Neural cell (in vitro differentiated cells): ENCODE data around the gene RAD51B. TPM values are rescaled to one million over a fixed set of nuclear protein-coding genes. Genes with fewer than 3 reads are reported as not detected.

Experiments used
- H2AFZ ChIP-seq: fragments of 200-600, 300-800 bp; sonication (generic), shearing (Covaris generic); 2 replicates; pipeline ENCODE4 v1.6.0; 2014; ENCODE audit warnings: low read depth, mild to moderate bottlenecking, antibody characterized with exemption, low read length, moderate library complexity
- H3F3A ChIP-seq: fragments of 200-600 bp; shearing (Covaris generic); 2 replicates; pipeline ENCODE4 v1.6.1; 2016; ENCODE audit warnings: mild to moderate bottlenecking, moderate library complexity, mixed read lengths, antibody characterized with exemption, low read length; ENCODE audit not compliant: insufficient read depth, poor library complexity, severe bottlenecking
- H3K27ac ChIP-seq: fragments of 200-600, 300-800 bp; sonication (generic), shearing (Covaris generic); 2 replicates; pipeline ENCODE4 v1.5.1; 2014; ENCODE audit warnings: mild to moderate bottlenecking, low read length, moderate library complexity
- H3K27me3 ChIP-seq: fragments of 300-800, 200-600 bp; sonication (generic), shearing (Covaris generic); 2 replicates; pipeline ENCODE4 v1.6.0; 2014; ENCODE audit warnings: mild to moderate bottlenecking, low read depth, low read length, moderate library complexity; ENCODE audit not compliant: insufficient read depth
- H3K36me3 ChIP-seq: fragments of 300-800, 200-600 bp; sonication (generic), shearing (Covaris generic); 2 replicates; pipeline ENCODE4 v1.5.1; 2014; ENCODE audit warnings: mild to moderate bottlenecking, antibody characterized with exemption, low read length, moderate library complexity; ENCODE audit not compliant: insufficient read depth
- H3K4me2 ChIP-seq: fragments of 300-800, 200-600 bp; sonication (generic), shearing (Covaris generic); 2 replicates; pipeline ENCODE4 v1.6.0; 2014; ENCODE audit warnings: mild to moderate bottlenecking, low read length
- H3K4me3 ChIP-seq: fragments of 300-800, 200-600 bp; sonication (generic), shearing (Covaris generic); 2 replicates; pipeline ENCODE4 v1.5.1; 2014; ENCODE audit warnings: mild to moderate bottlenecking, low read length, moderate library complexity
- H3K79me2 ChIP-seq: fragments of 200-600 bp; shearing (Covaris generic); replicated peaks from 2 replicates; pipeline ENCODE4 v1.6.0; 2014; ENCODE audit warnings: mild to moderate bottlenecking, low read length, moderate library complexity; ENCODE audit not compliant: insufficient read depth
- H3K9ac ChIP-seq: fragments of 300-800, 200-600 bp; sonication (generic), shearing (Covaris generic); 2 replicates; pipeline ENCODE4 v1.6.1; 2016; ENCODE audit warnings: mild to moderate bottlenecking, low read length, mixed read lengths
- H3K9me2 ChIP-seq: fragments of 200-600 bp; shearing (Covaris generic); 2 replicates; pipeline ENCODE4 v1.6.1; 2016; ENCODE audit warnings: mild to moderate bottlenecking, low read length, mixed read lengths; ENCODE audit not compliant: insufficient read depth
- H3K9me3 ChIP-seq: fragments of 200-600, 300-800 bp; sonication (generic), shearing (Covaris generic); 2 replicates; pipeline ENCODE4 v1.6.1; 2016; ENCODE audit warnings: mild to moderate bottlenecking, mixed run types, low read length, moderate library complexity, mixed read lengths
- H4K20me1 ChIP-seq: fragments of 200-600 bp; shearing (Covaris generic); 2 replicates; pipeline ENCODE4 v1.6.1; 2016; ENCODE audit warnings: mild to moderate bottlenecking, mixed run types; ENCODE audit not compliant: insufficient read depth
- EP300 ChIP-seq: fragments of 450-650 bp; conservative IDR thresholded peaks from 2 replicates; pipeline ENCODE4 v1.6.1; 2014; ENCODE audit warnings: antibody characterized with exemption, mild to moderate bottlenecking, moderate library complexity; ENCODE audit not compliant: poor library complexity, severe bottlenecking
- EZH2 ChIP-seq: fragments of 200-600, 300-800 bp; shearing (Covaris generic), sonication (generic); IDR thresholded peaks from 2 replicates; pipeline ENCODE4 v1.6.1; 2014; ENCODE audit warnings: antibody characterized with exemption, low read length, borderline replicate concordance, mild to moderate bottlenecking; ENCODE audit not compliant: insufficient read depth, poor library complexity, severe bottlenecking
- MXI1 ChIP-seq: fragments of 450-650 bp; conservative IDR thresholded peaks from 2 replicates; pipeline ENCODE4 v1.6.1; 2014; ENCODE audit warnings: antibody characterized with exemption, mild to moderate bottlenecking; ENCODE audit not compliant: poor library complexity, severe bottlenecking
- POLR2AphosphoS5 ChIP-seq: IDR thresholded peaks from 2 replicates; pipeline ENCODE4 v1.6.1; 2012
- RAD21 ChIP-seq: fragments of 450-650 bp; conservative IDR thresholded peaks from 2 replicates; pipeline ENCODE4 v1.6.1; 2014; ENCODE audit warnings: antibody characterized with exemption, mild to moderate bottlenecking, moderate library complexity
- SMC3 ChIP-seq: fragments of 450-650 bp; conservative IDR thresholded peaks from 2 replicates; pipeline ENCODE4 v1.6.1; 2014; ENCODE audit warnings: antibody characterized with exemption, mild to moderate bottlenecking, moderate library complexity; ENCODE audit not compliant: poor library complexity
- TAF1 ChIP-seq: IDR thresholded peaks from 2 replicates; pipeline ENCODE4 v1.6.1; 2012; ENCODE audit warnings: low read depth
- polyA plus RNA-seq: library from polyadenylated mRNA; depleted of rRNA; stranded (reverse); fragments of >200 nt; gene quantifications from 2 replicates; pipeline ENCODE4 v1.2.3, GENCODE V29; 2014
- TF ChIP-seq, protein P1 (sequence below): fragments of 450-650 bp; IDR thresholded peaks from 2 replicates; pipeline ENCODE4 v1.5.1; 2014; ENCODE audit warnings: antibody characterized with exemption, mild to moderate bottlenecking, moderate library complexity; ENCODE audit not compliant: poor library complexity, severe bottlenecking
- TF ChIP-seq, protein P2 (sequence below): IDR thresholded peaks from 2 replicates; pipeline ENCODE4 v1.6.1; 2012; ENCODE audit warnings: borderline replicate concordance

RAD51B gene
- polyA plus RNA-seq, 1 donor from 2014 or later = 3.1 TPM

DNA sequence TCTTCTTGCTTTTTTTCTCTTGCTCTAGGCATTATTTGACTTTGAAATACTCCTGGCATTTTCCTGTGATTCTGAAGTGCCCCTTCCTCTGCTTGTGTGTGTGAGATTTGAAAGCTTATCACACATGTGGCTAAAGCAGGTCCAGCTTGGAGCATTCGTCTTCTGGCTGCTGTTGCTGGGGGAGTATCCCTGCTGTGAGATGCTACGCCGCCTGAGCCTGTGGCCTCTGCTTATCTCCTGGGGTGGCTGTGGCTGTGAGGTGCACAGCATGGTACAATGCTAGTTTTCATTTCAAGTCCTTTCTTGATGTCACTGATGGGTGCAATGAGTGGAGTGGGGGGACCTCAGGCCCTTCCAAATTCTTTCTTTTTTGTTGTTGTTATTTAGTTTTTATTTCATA lies 601.5 kb downstream of the RAD51B start:
- Histone ChIP-seq H3K4me2 (no peak overlapping the region), H3K36me3 (no peaks in the 10 kb centered on the region), H2AFZ (no peak overlapping the region), H3K27me3 (no peaks in the 10 kb centered on the region), H3K79me2 (no peaks in the 10 kb centered on the region), H3K9me2 (no peaks in the 10 kb centered on the region), H3K9me3 (no peaks in the 10 kb centered on the region), H3F3A (no peaks in the 10 kb centered on the region), H3K4me3 (no peak overlapping the region), H4K20me1 (no peaks in the 10 kb centered on the region), H3K27ac (no peak overlapping the region), H3K9ac (no peak overlapping the region)
- TF ChIP-seq EP300 = no peak
- TF ChIP-seq EZH2 = no peak
- TF ChIP-seq MXI1 = no peak
- no peak for TF ChIP-seq POLR2AphosphoS5
- TF ChIP-seq, protein P1, sequence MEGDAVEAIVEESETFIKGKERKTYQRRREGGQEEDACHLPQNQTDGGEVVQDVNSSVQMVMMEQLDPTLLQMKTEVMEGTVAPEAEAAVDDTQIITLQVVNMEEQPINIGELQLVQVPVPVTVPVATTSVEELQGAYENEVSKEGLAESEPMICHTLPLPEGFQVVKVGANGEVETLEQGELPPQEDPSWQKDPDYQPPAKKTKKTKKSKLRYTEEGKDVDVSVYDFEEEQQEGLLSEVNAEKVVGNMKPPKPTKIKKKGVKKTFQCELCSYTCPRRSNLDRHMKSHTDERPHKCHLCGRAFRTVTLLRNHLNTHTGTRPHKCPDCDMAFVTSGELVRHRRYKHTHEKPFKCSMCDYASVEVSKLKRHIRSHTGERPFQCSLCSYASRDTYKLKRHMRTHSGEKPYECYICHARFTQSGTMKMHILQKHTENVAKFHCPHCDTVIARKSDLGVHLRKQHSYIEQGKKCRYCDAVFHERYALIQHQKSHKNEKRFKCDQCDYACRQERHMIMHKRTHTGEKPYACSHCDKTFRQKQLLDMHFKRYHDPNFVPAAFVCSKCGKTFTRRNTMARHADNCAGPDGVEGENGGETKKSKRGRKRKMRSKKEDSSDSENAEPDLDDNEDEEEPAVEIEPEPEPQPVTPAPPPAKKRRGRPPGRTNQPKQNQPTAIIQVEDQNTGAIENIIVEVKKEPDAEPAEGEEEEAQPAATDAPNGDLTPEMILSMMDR = no peak
- TF ChIP-seq SMC3 = no peak
- TF ChIP-seq RAD21 = no peak

DNA sequence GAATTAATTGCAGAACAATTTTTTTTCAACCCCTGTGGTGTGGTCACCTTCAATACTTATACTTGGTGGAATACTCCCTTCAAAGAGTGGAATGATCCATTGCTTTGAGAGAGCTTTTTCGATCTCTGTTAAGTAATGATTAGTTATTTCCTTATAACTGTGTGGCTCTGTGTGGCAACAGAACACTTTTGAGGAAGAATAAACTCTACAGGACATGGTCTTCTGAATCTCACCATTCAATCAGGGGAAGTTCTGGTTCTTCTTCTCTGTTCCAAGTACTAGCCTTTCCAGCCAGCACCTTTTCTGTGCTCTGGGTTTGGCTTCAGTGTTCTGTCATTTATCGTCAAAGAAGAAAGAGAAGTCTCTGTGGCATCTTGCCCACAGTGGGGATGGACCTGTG lies 604.1 kb downstream of the RAD51B start:
- no peaks in the 10 kb centered on the region for H3K36me3 ChIP-seq
- no peak overlapping the region for H3K4me3 ChIP-seq
- H3K27me3 ChIP-seq = no peaks in the 10 kb centered on the region
- TF ChIP-seq POLR2AphosphoS5 = no peak
- TF ChIP-seq TAF1 = no peak
- TF ChIP-seq RAD21 = no peak
- no peak for TF ChIP-seq MXI1
- no peak for TF ChIP-seq EP300
- TF ChIP-seq EZH2 = no peak
- TF ChIP-seq, protein P1 = no peak
- TF ChIP-seq, protein P2, sequence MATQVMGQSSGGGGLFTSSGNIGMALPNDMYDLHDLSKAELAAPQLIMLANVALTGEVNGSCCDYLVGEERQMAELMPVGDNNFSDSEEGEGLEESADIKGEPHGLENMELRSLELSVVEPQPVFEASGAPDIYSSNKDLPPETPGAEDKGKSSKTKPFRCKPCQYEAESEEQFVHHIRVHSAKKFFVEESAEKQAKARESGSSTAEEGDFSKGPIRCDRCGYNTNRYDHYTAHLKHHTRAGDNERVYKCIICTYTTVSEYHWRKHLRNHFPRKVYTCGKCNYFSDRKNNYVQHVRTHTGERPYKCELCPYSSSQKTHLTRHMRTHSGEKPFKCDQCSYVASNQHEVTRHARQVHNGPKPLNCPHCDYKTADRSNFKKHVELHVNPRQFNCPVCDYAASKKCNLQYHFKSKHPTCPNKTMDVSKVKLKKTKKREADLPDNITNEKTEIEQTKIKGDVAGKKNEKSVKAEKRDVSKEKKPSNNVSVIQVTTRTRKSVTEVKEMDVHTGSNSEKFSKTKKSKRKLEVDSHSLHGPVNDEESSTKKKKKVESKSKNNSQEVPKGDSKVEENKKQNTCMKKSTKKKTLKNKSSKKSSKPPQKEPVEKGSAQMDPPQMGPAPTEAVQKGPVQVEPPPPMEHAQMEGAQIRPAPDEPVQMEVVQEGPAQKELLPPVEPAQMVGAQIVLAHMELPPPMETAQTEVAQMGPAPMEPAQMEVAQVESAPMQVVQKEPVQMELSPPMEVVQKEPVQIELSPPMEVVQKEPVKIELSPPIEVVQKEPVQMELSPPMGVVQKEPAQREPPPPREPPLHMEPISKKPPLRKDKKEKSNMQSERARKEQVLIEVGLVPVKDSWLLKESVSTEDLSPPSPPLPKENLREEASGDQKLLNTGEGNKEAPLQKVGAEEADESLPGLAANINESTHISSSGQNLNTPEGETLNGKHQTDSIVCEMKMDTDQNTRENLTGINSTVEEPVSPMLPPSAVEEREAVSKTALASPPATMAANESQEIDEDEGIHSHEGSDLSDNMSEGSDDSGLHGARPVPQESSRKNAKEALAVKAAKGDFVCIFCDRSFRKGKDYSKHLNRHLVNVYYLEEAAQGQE = no peak
- no peak for TF ChIP-seq SMC3
- no peak overlapping the region for H2AFZ ChIP-seq
- H3K4me2 ChIP-seq = no peak overlapping the region
- H3K27ac ChIP-seq = no peak overlapping the region
- no peaks in the 10 kb centered on the region for H4K20me1 ChIP-seq
- no peaks in the 10 kb centered on the region for H3F3A ChIP-seq
- H3K9me2 ChIP-seq = no peaks in the 10 kb centered on the region
- H3K9me3 ChIP-seq = no peaks in the 10 kb centered on the region
- no peak overlapping the region for H3K9ac ChIP-seq
- no peaks in the 10 kb centered on the region for H3K79me2 ChIP-seq
